NCI-H146 treated with DMSO at 0.1 percent for 48 hours (cell line): ENCODE data around the gene GSTA4.
"Not testable (repeated sequence)": the region's sequence is repeated elsewhere in the genome, so short reads cannot be mapped to it uniquely, and the experiment has no call there.

ENCODE experiments used
- DNase-seq: peaks from one replicate; lab custom pipeline; 2025; ENCODE audit not compliant: unreplicated experiment; lab: John Stamatoyannopoulos, UW

Gene GSTA4

GRCh38 chr6:53014744-53015143 is 19.7 kb upstream of the GSTA4 start:
- DNase-seq = no peak

- DNase-seq = no peak
These were observed 19.0 kb upstream of the GSTA4 start for GRCh38 chr6:53014063-53014462.

GRCh38 chr6:53011979-53012378 is 16.9 kb upstream of the GSTA4 start:
- DNase-seq = no peak

GRCh38 chr6:53010504-53010903 is 15.4 kb upstream of the GSTA4 start:
- DNase-seq = no peak

- DNase-seq = no peak
These were observed 14.4 kb upstream of the GSTA4 start for GRCh38 chr6:53009511-53009910.

GRCh38 chr6:53009056-53009455 is 14.0 kb upstream of the GSTA4 start:
- DNase-seq = no peak

- not testable (repeated sequence) for DNase-seq
These were observed 13.2 kb upstream of the GSTA4 start for GRCh38 chr6:53008192-53008687.

GRCh38 chr6:53005663-53006250 is 10.7 kb upstream of the GSTA4 start:
- DNase-seq = no peak

GRCh38 chr6:52999456-52999855 is 4.4 kb upstream of the GSTA4 start:
- no peak for DNase-seq

- DNase-seq = no peak
These were observed 3.5 kb upstream of the GSTA4 start for GRCh38 chr6:52998603-52999002.

- DNase-seq = peak; percentile 68
These were observed 995 bp upstream of the GSTA4 start for GRCh38 chr6:52995913-52996645.

- peak; percentile 71 for DNase-seq
These were observed 320 bp downstream of the GSTA4 start for GRCh38 chr6:52994839-52995088.

GRCh38 chr6:52994031-52994838 is 849 bp downstream of the GSTA4 start:
- peak; percentile 37 for DNase-seq

- no peak for DNase-seq
These were observed 1.8 kb downstream of the GSTA4 start for GRCh38 chr6:52992980-52993920.

- no peak for DNase-seq
These were observed 4.7 kb downstream of the GSTA4 start for GRCh38 chr6:52990342-52990741.

GRCh38 chr6:52985228-52985627 is 9.9 kb downstream of the GSTA4 start:
- DNase-seq = no peak

- no peak for DNase-seq
These were observed 10.8 kb downstream of the GSTA4 start for GRCh38 chr6:52984247-52984646.

- no peak for DNase-seq
These were observed 11.8 kb downstream of the GSTA4 start for GRCh38 chr6:52983159-52983848.

- DNase-seq = no peak
These were observed 12.4 kb downstream of the GSTA4 start for GRCh38 chr6:52982680-52983079.

GRCh38 chr6:52981222-52981900 is 13.7 kb downstream of the GSTA4 start:
- DNase-seq = no peak
